Urinary bladder (tissue), 4 donors: ENCODE measurements around the gene KMT2C. TPM values are rescaled to one million over a fixed set of nuclear protein-coding genes. Genes with fewer than 3 reads are reported as not detected.
"Not testable (repeated sequence)": the region's sequence is repeated elsewhere in the genome, so short reads cannot be mapped to it uniquely, and the experiment has no call there.

Experiments used
- DNase-seq: peaks from one replicate; pipeline ENCODE4 v3.0.0-alpha.2; 2015; ENCODE audit errors: extremely low spot score
- H3K27ac ChIP-seq: one replicate; pipeline ENCODE4 v1.5.1; 2013; ENCODE audit warnings: low read depth, mild to moderate bottlenecking, moderate library complexity
- H3K36me3 ChIP-seq: one replicate; pipeline ENCODE4 v1.6.1; 2013; ENCODE audit warnings: mild to moderate bottlenecking, moderate library complexity; ENCODE audit not compliant: insufficient read depth
- H3K4me1 ChIP-seq: one replicate; pipeline ENCODE4 v1.6.1; 2013; ENCODE audit warnings: mild to moderate bottlenecking, moderate library complexity; ENCODE audit not compliant: insufficient read depth
- H3K4me3 ChIP-seq: one replicate; pipeline ENCODE4 v1.5.1; 2013; ENCODE audit warnings: low read depth, low read length
- WGBS: extraction: QIAGEN DNeasy Blood & Tissue Kit; methylation state at CpG from one replicate; pipeline ENCODE4 v1.1.7; 2013; 5-methylcytosine and 5-hydroxymethylcytosine counted together
- polyA plus RNA-seq: library from polyadenylated mRNA; stranded (reverse); fragments of 200-250 nt; gene quantifications from one replicate; pipeline ENCODE4 v1.2.3, GENCODE V29; 2013
- total RNA-seq: library from RNA; depleted of rRNA; stranded (reverse); fragments of >200 nt; gene quantifications from one replicate; pipeline ENCODE4 v1.2.3, GENCODE V29; 2014
- donor health status: healthy with polysubstance abuse.
- donor health status: healthy.

Gene KMT2C
- total RNA-seq: 105 TPM
- polyA plus RNA-seq: 16.5 TPM

DNA sequence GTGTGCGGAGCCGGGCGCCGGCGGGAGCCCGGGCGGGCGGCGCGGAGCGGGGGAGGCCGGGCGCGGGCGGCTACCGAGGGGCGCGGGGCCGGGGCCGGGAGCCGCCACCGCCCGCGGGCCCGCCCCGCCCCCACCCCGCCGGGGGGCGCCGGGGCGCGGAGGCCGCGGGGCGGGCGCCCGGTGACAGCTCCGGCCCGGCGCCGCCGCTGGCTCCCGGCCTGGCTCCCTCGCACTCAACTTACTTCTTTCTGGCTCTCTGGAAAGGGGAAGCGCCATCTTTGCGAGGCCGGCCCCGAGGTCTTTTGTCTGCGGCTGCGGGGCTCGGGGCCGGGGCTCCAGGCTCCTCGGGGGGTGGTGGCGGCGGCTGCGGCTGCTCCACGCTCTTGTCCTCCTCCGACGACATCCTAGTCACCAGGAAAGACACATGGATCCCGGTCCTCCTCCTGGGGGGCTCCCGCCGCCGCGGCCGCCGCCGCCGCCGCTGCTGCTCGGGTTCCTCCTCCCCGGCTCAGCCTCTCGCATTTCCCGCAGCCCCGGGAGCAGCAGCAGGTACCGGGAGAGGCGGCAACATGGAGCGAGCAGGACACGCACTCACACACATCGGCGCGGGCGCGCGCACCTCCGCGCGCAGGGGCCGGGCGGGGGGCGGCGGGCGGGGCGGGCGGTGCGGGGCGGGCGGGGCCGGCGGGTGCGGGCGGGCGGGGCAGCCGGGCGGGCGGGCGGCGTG lies at the start of gene KMT2C:
Gene KMT2C, minus strand, starts transcription at position 620 of the 727 bp plus-strand sequence. Its CDS starts 217 bp downstream, at position 403.
- no peaks in the 10 kb centered on the region for H3K4me1 ChIP-seq
- no peaks in the 10 kb centered on the region for H3K36me3 ChIP-seq
- no peak for DNase-seq
- peak within 1 kb of the TSS; percentile 97 for H3K27ac ChIP-seq
- H3K4me3 ChIP-seq: peak within 1 kb of the TSS; percentile 68
- under 1% methylated on average over 106 of the region's 107 CpGs for WGBS

DNA sequence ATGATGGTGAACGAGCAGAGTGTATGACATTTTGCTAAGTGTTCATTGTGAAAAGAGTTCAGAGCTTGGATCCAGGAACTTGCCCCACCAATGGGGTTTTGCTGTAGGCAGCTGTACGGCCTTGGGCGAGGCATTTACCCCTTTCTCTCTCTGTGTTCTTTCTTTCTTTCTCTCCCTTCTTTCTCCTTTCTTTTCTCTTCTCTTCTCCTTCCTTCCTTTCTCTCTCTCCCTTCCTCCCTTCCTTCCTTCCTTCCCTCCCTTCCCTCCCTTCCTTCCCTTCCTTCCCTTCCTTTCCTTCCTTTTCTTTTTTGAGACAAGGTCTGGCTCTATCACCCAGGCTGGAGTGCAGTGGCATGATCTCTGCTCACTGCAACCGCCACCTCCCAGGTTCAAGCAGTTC lies 45.3 kb upstream of the KMT2C start:
- H3K4me1 ChIP-seq: no peaks in the 10 kb centered on the region
- H3K4me3 ChIP-seq: no peak overlapping the region
- DNase-seq: no peak
- WGBS: 85% methylated on average over 4 of the region's 4 CpGs
- no peak overlapping the region for H3K27ac ChIP-seq
- no peaks in the 10 kb centered on the region for H3K36me3 ChIP-seq

DNA sequence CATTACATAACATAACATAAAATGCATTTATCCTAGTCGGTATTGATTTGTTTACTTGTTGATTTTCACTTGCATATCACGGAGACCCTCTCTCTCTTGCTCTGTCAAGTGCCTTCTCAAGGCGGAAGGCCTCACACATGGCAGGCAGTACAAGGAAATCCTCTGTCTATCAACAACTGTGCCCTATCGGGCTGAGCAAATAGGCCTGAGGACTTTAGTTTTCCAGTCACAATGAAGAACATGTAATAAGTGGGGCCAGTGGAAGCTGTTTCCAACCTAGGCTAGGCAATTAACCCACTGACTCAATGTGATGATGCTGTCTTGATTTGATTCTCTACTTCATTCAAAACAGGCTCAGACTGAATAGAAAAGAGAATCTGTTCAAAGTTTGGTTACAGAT lies 44.9 kb upstream of the KMT2C start:
- Histone ChIP-seq H3K4me1 (no peaks in the 10 kb centered on the region), H3K36me3 (no peaks in the 10 kb centered on the region), H3K4me3 (no peak overlapping the region), H3K27ac (no peak overlapping the region)
- 81% methylated on average over 4 of the region's 4 CpGs for WGBS
- no peak for DNase-seq

DNA sequence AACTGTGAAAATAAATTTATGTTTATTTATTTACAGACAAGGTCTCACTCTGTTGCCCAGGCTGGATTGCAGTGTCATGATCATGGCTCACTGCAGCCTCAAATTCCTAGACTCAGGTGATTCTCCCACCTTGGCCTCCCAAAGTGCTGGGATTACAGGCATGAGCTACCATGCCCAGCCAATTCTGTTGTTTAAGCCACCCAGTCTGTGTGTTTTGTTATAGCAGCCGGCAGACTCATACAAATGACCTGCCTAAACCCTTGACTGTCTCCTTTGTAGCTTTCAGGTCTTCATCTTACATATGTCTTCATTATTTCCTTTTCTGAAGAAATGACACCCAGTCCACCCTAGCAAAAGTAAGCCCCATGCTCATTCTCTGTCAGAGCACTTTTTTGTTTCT lies 43.8 kb upstream of the KMT2C start:
- no peak for DNase-seq
- Histone ChIP-seq H3K27ac (no peak overlapping the region), H3K36me3 (no peaks in the 10 kb centered on the region), H3K4me1 (no peaks in the 10 kb centered on the region), H3K4me3 (no peak overlapping the region)
- 98% methylated on average over 1 of the region's 1 CpG for WGBS

DNA sequence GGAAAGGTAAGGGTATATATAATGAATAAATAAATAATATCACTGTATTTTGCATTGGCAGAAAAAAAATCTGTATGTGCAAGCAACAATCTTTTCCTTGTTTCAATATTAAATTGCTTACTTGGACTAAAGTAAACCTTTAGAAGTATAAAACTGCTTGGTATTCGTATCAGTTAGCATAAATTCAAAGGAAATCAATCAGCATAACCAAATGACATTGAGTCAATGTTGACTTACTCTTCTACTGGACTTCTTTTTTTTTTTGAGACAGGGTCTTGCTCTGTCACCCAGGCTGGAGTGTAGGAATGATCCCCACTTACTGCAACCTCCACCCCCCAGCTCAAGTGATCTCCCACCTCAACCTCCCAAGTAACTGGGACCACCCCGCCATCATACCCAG lies 42.3 kb upstream of the KMT2C start:
- WGBS: 88% methylated on average over 2 of the region's 2 CpGs
- no peaks in the 10 kb centered on the region for H3K4me1 ChIP-seq
- no peaks in the 10 kb centered on the region for H3K36me3 ChIP-seq
- no peak overlapping the region for H3K27ac ChIP-seq
- DNase-seq: no peak
- no peak overlapping the region for H3K4me3 ChIP-seq

DNA sequence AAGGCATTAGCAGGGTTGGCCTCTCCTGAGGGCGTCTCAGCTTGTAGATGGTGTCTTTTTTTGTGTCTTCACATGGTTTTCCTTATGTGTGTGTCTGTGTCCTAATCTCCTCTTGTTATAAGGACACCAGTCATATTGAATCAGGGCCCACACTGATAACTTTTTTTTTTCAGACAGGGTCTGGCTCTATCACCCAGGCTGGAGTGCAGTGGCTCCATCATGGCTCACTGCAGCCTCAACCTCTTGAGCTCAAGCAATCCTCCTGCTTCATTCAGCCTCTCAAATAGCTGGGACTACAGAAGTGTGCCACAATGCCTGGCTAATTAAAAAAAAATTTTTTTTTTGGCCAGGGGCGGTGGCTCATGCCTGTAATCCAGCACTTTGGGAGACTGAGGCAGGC lies 41.3 kb upstream of the KMT2C start:
- 94% methylated on average over 2 of the region's 2 CpGs for WGBS
- H3K4me3 ChIP-seq: no peak overlapping the region

DNA sequence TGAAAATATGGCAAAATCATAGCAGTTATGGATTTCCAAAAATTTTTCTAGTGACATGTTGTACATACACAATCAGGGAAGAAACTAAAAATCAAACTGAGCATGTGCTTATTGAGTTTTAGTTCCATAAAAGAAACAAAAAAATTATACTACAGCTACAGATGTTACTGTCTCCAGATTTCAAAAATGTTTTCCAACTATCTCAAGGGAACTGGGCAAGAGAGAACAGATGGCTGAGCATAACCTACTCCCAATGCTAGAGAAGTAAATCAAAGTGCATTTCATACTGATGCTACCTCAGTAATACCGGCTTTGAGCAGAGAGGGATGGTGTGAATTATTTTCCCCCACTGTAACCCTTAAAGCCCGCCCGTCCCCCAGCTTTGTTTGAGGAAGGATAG lies 40.7 kb upstream of the KMT2C start:
- no peak for DNase-seq
- no peaks in the 10 kb centered on the region for H3K4me1 ChIP-seq
- no peak overlapping the region for H3K27ac ChIP-seq
- H3K4me3 ChIP-seq: no peak overlapping the region
- H3K36me3 ChIP-seq: no peaks in the 10 kb centered on the region
- WGBS: 87% methylated on average over 3 of the region's 3 CpGs

More for the DNA sequence above, 41.3 kb upstream of the KMT2C start:
- no peak overlapping the region for H3K27ac ChIP-seq
- H3K4me1 ChIP-seq: no peaks in the 10 kb centered on the region
- DNase-seq: no peak
- no peaks in the 10 kb centered on the region for H3K36me3 ChIP-seq

DNA sequence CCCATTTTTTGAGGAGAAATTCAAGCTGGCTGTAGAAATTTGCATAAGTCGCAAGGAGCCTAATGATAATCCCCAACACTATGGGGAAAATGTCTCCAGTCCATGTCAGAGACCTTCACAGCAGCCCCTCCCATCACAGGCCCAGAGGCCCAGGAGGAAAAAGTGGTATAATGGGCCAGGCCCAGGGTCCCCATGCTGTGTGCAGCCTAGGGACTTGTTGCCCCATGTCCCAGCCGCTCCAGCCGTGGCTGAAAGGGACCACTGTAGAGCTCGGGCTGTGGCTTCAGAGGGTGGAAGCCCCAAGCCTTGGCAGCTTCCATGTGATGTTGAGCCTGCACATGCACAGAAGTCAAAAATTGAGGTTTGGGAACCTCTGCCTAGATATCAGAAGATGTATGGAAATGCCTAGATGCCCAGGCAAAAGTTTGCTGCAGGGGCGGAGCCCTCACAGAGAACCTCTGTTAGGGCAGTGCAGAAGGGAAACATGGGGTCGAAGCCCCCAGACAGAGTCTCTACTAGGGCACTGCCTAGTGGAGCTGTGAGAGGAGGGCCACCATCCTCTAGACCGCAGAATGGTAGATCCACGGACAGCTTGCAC lies 35.3 kb upstream of the KMT2C start:
- not testable (repeated sequence) for H3K27ac ChIP-seq, H3K4me1 ChIP-seq, DNase-seq, H3K4me3 ChIP-seq, H3K36me3 ChIP-seq
- 95% methylated on average over 8 of the region's 8 CpGs for WGBS

DNA sequence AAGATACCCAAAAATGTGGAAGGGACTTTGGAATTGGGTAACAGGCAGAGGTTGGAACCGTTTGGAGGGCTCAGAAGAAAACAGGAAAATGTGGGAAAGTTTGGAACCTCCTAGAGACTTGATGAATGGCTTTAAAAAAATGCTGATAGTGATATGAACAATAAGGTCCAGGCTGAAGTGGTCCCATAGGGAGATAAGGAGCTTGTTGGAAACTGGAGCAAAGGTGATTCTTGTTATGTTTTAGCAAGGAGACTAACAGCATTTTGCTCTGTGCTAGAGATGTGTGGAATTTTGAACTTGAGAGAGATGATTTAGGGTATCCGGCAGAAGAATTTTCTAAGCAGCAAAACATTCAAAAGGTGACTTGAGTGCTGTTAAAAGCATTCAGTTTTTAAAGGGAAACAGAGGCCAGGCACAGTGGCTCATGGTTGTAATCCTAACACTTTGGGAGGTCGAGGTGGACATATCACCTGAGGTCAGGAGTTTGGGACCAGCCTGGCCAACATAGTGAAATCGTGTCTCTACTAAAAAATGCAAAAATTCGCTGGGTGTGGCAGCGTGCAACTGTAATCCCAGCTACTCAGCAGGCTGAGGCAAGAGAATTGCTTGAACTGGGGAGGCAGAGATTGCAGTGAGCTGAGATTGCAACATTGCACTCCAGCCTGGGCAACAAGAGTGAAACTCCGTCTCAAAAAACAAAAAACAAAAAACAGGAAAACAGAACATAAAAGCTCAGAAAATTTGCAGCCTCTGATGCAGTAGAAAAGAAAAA lies 34.6 kb upstream of the KMT2C start:
- not testable (repeated sequence) for DNase-seq

DNA sequence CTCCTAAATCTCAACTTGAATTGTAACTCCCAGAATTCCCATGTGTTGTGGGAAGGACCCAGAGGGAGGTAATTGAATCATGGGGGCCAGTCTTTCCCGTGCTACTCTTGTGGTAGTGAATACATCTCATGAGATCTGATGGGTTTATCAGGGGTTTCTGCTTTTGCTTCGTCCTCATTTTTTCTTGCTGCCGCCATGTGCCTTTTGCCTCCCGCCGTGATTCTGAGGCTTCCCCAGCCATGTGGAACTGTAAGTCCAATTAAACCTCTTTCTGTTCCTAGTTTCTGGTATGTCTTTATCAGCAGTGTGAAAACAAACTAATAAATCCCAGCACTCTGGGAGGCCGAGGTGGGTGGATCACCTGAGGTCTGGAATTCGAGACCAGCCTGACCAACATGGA lies 33.8 kb upstream of the KMT2C start:
- not testable (repeated sequence) for H3K4me3 ChIP-seq, H3K4me1 ChIP-seq, H3K36me3 ChIP-seq, DNase-seq, H3K27ac ChIP-seq
- WGBS: 87% methylated on average over 7 of the region's 7 CpGs

More for the DNA sequence above, 34.6 kb upstream of the KMT2C start:
- WGBS: 69% methylated on average over 7 of the region's 7 CpGs
- not testable (repeated sequence) for H3K27ac ChIP-seq, H3K4me1 ChIP-seq, H3K36me3 ChIP-seq, H3K4me3 ChIP-seq

DNA sequence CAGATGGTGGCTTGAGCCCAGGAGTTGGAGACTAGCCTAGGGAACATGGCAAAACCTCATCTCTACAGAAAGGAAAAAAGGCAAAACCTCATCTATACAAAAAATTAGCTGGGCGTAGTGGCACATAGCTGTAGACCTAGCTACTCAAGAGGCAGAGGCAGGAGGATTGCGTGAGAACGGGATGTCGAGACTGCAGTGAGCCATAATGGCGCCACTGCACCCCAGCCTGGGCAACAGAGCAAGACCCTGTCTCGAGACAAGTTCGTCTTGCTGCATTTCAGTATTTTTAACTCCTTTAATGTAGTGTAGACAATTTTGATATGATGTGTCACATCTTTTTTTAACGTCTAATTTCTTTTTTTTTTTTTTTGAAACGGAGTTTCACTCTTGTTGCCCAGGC lies 31.4 kb upstream of the KMT2C start:
- H3K36me3 ChIP-seq: no peaks in the 10 kb centered on the region
- H3K4me1 ChIP-seq: peaks cover 2% of the 10 kb centered on the region
- no peak overlapping the region for H3K27ac ChIP-seq
- no peak overlapping the region for H3K4me3 ChIP-seq
- no peak for DNase-seq
- WGBS: 96% methylated on average over 9 of the region's 9 CpGs

DNA sequence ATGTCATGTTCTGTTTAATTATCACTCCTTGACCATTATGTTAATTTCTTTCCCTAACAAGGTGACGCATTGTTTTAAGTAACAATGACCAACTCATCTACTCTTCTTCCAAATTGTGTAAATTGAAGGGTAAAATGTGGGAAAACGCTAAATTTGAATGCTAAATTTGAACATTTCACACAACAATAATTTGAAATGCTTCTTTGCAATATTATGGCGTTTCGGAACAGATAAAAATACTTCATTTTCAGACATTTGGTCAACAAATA lies 29.2 kb upstream of the KMT2C start:
- 25% methylated on average over 4 of the region's 4 CpGs for WGBS
- Histone ChIP-seq H3K36me3 (no peaks in the 10 kb centered on the region), H3K27ac (no peak overlapping the region), H3K4me3 (peak overlapping the region; percentile 83), H3K4me1 (peaks cover 2% of the 10 kb centered on the region)
- no peak for DNase-seq

DNA sequence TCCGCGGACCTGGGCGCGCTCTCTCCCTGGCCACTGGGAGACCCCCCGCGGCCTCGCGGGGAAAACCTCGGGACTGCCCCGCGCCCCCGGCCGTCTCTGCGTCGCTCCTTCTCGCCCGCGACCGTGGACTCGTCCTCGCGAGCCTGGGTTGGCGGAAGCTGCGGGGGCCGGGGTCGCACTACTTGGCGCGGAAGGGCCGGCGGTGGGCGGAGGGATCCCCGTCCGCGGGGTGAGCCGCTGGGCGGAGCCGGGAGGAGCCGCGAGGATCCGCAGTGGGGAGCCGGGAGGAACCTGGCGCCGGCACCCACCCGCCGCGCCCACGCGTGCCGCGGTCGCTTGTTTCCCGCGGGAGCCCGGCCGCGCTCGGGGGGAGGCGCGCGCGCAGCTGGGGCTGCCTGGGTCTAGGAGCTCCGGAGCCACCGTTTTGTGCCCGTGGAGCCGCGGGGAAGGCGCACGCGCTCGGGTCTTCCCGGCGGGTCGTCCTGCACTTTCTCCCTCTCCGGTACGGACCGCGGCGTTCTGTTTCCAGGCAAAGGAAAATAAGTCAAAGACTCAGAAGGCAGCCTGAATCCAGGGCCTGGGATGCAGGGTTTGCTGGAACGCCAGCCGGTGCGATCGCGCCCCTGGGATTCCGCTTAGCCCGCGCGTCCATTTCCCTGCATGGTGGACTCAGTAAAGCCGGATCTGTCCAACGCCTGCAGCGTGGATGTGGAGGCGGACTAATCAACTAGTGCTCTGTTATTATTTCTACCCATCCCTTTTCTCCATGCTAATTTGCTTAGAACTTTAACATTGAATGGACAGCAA lies 28.7 kb upstream of the KMT2C start:
- peak; percentile 43 for DNase-seq
- H3K4me1 ChIP-seq: peaks cover 2% of the 10 kb centered on the region
- H3K36me3 ChIP-seq: no peaks in the 10 kb centered on the region
- H3K27ac ChIP-seq: peak overlapping the region; percentile 100
- WGBS: under 1% methylated on average over 91 of the region's 91 CpGs
- H3K4me3 ChIP-seq: peak overlapping the region; percentile 83
